ENCODE measurements around the gene TJAP1. TPM values are rescaled to one million over a fixed set of nuclear protein-coding genes. Genes with fewer than 3 reads are reported as not detected.

The TJAP1 gene
- total and polyA plus RNA-seq, 2 experiments from 2014 or later, result 10.3 to 16.4 TPM

DNA sequence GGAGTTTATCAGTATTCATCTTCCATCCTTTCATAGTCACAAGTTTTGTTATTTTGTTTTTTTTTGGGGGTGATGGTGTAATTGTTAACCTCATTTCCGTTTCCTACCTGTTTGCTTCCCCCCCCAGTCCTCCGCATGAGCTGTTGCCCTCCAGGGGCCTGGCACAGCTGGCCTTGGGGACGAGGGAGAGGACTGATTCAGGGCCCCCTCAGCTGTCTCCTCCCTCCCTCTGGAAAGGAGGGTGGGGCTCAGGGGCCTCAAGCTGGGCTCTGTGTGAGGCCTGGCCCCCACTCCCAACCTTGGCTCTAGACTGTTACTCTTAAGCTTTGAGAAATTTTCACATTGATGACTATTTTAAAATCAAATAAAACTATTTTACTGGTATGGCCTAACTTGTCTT lies 28.8 kb downstream of the TJAP1 start:
- TF ChIP-seq EZH2 (IDR thresholded peaks at IDR 0.05; ENCODE audit: borderline replicate concordance) (no peak), EZH2phosphoT487 (IDR thresholded peaks at IDR 0.05; ENCODE audit: low read depth, severe bottlenecking, unreplicated experiment) (no peak)
- TF ChIP-seq, protein P1, sequence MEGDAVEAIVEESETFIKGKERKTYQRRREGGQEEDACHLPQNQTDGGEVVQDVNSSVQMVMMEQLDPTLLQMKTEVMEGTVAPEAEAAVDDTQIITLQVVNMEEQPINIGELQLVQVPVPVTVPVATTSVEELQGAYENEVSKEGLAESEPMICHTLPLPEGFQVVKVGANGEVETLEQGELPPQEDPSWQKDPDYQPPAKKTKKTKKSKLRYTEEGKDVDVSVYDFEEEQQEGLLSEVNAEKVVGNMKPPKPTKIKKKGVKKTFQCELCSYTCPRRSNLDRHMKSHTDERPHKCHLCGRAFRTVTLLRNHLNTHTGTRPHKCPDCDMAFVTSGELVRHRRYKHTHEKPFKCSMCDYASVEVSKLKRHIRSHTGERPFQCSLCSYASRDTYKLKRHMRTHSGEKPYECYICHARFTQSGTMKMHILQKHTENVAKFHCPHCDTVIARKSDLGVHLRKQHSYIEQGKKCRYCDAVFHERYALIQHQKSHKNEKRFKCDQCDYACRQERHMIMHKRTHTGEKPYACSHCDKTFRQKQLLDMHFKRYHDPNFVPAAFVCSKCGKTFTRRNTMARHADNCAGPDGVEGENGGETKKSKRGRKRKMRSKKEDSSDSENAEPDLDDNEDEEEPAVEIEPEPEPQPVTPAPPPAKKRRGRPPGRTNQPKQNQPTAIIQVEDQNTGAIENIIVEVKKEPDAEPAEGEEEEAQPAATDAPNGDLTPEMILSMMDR (IDR thresholded peaks at IDR 0.05; ENCODE audit: poor library complexity), result no peak

DNA sequence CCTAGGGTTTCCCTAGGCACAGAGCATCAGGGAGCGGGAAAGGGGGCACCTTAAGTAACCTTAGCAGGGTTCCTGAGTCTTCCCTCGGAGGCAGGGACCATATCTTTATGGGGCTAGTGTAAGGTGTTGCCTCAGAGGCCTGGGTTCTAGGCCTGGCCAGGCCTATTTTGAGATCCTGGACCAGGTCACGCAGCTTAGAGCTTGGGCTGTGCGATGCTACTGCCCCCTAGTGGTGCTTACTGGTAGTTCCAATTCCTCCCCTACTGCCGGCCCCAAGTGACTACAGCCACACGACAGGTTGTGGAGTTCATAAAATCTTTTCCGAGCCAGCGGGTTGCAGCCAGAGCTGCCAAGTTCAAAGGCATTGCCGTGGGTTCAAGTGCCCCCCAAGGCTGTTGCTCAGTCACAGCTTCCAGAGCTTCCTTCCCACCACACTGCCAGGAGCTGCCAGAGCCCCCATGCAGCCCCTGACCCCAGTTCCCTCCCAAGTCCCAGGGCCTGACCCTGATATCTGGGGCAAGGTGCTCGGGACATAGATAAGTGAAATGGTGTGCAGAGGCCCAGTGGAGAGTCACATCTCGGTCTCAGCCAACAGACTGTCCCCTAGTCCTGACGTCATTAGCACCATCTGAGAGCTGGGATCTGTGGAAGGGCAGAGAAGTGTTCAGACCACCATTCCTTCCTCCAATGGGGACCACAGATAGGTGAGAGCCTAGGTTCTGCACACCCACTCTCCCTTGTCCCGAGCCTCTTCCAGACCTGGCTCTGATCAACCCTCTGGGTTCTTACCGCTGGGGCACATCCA lies 29.5 kb downstream of the TJAP1 start:
- H3K4me3 ChIP-seq, result no peak overlapping the region
- H3K9me3 ChIP-seq (ENCODE audit: low read depth), result no peaks in the 10 kb centered on the region
- peak overlapping the region; percentile 48 for H3K4me2 ChIP-seq
- no peaks in the 10 kb centered on the region for H3K9me2 ChIP-seq (replicated peaks; ENCODE audit: insufficient read depth)
- H2AFZ ChIP-seq, result no peak overlapping the region
- WGBS (ENCODE audit: low lambda C conversion rate, missing lambda C conversion rate), result 39% methylated on average over 12 of the region's 14 CpGs
- H3K27me3 ChIP-seq, result peaks cover 12% of the 10 kb centered on the region
- no peaks in the 10 kb centered on the region for H4K20me1 ChIP-seq (ENCODE audit: insufficient read depth, poor library complexity, severe bottlenecking)
- TF ChIP-seq, protein P1 (IDR thresholded peaks at IDR 0.05; ENCODE audit: poor library complexity), result peak; percentile 95
- TF ChIP-seq EZH2 (IDR thresholded peaks at IDR 0.05; ENCODE audit: borderline replicate concordance), result no peak
- H3K36me3 ChIP-seq (replicated peaks; ENCODE audit: insufficient read depth, low read depth), result no peaks in the 10 kb centered on the region
- no peaks in the 10 kb centered on the region for H3K79me2 ChIP-seq
- H3K4me1 ChIP-seq (ENCODE audit: insufficient read depth), result peaks cover 15% of the 10 kb centered on the region
- H3K27ac ChIP-seq, result no peak overlapping the region
- DNase-seq (ENCODE audit: low spot score), result peak; percentile 88

More for the DNA sequence above, 28.8 kb downstream of the TJAP1 start:
- Histone ChIP-seq H3K27me3 (peaks cover 12% of the 10 kb centered on the region), H3K79me2 (no peaks in the 10 kb centered on the region), H3K4me1 (ENCODE audit: insufficient read depth) (peaks cover 15% of the 10 kb centered on the region), H3K27ac (no peak overlapping the region), H3K4me3 (no peak overlapping the region), H3K9me3 (ENCODE audit: low read depth) (no peaks in the 10 kb centered on the region), H3K9me2 (replicated peaks; ENCODE audit: insufficient read depth) (no peaks in the 10 kb centered on the region), H2AFZ (no peak overlapping the region), H4K20me1 (ENCODE audit: insufficient read depth, poor library complexity, severe bottlenecking) (no peaks in the 10 kb centered on the region), H3K4me2 (no peak overlapping the region), H3K36me3 (replicated peaks; ENCODE audit: insufficient read depth, low read depth) (no peaks in the 10 kb centered on the region)
- DNase-seq (ENCODE audit: low spot score), result no peak
- WGBS (ENCODE audit: low lambda C conversion rate, missing lambda C conversion rate), result 81% methylated on average over 3 of the region's 3 CpGs

DNA sequence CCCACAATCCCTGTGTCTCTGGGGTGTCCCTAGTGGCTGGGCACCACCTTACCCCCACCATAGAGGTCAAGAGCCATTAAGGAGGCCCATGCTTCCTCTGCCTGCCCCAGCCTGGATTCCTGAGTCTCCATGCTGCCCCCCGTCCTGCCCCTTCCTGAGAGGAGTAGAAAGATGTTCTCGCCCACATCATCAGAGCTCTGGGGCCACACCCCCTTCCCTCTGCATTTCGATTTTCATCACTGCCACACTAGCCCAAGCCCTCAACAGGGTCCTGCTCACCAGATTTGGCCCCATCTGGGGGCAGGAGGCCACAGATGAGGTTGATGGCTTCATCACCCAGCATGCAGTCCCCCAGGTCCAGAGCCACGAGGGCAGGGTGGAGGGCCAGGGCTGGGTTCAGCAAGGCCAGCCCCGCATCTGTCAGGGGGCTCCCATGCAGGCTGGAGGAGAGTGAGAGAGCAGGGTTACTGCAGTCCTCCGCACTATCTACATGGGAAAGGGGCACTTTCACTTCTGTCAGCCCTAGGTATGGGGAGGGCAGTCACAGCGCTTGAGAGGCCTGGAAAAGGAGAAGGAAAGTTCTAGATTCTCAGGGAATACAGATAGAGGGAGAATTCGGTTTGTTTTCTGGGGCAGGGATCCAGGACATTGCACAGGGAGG lies 31.2 kb downstream of the TJAP1 start:
- peaks cover 15% of the 10 kb centered on the region for H3K4me1 ChIP-seq (ENCODE audit: insufficient read depth)
- no peaks in the 10 kb centered on the region for H3K9me2 ChIP-seq (replicated peaks; ENCODE audit: insufficient read depth)
- WGBS (ENCODE audit: low lambda C conversion rate, missing lambda C conversion rate), result 77% methylated on average over 8 of the region's 8 CpGs
- H3K27ac ChIP-seq, result no peak overlapping the region
- no peak overlapping the region for H3K4me3 ChIP-seq
- no peaks in the 10 kb centered on the region for H3K36me3 ChIP-seq (replicated peaks; ENCODE audit: insufficient read depth, low read depth)
- no peak for DNase-seq (ENCODE audit: low spot score)
- no peak for TF ChIP-seq EZH2phosphoT487 (IDR thresholded peaks at IDR 0.05; ENCODE audit: low read depth, severe bottlenecking, unreplicated experiment)
- no peak for TF ChIP-seq EZH2 (IDR thresholded peaks at IDR 0.05; ENCODE audit: borderline replicate concordance)
- TF ChIP-seq, protein P1 (IDR thresholded peaks at IDR 0.05; ENCODE audit: poor library complexity), result no peak
- H3K79me2 ChIP-seq, result no peaks in the 10 kb centered on the region
- no peaks in the 10 kb centered on the region for H4K20me1 ChIP-seq (ENCODE audit: insufficient read depth, poor library complexity, severe bottlenecking)
- no peaks in the 10 kb centered on the region for H3K9me3 ChIP-seq (ENCODE audit: low read depth)
- H2AFZ ChIP-seq, result no peak overlapping the region
- no peak overlapping the region for H3K4me2 ChIP-seq
- peaks cover 12% of the 10 kb centered on the region for H3K27me3 ChIP-seq

Measured in hepatocyte (in vitro differentiated cells).